ENCODE data around the gene KRTAP4-5. TPM values are rescaled to one million over a fixed set of nuclear protein-coding genes. Genes with fewer than 3 reads are reported as not detected.
A peak's percentile ranks its signal among the peaks of the same experiment; 100 is the strongest.
"Not testable (repeated sequence)": the region's sequence is repeated elsewhere in the genome, so short reads cannot be mapped to it uniquely, and the experiment has no call there.

Gene KRTAP4-5
- total RNA-seq, 1 donor from 2014 or later = not detected

DNA sequence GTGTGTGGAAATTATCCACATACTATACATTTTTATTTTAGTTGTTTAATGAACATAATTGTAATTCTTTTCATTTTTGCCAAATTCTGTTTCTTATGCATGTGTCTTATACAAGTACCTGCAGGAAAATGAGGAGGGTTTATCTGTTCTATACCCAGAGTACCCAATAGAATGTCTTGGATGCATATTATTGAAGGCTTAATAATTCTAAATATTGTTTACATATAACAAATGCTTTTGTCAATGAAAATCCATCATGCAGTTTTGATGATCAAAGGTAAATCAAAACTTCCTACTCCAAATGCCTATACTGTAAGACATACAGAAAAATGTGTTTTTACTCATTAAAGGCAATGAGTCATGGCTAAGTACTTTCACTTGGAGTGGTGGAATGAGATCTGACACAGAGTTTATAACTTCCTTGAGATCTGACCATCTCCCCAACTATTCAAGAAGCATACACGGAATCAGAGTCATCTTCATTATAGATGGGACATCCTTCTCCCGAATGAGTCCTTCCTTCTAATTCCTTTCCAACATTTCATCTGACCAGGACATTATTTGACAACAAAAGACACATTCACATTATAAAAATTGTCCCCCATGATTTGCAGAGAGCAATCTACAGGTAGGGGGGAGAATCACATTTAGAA, 45.1 kb downstream of the KRTAP4-5 start:
- not testable (repeated sequence) for H3K9me3 Mint-ChIP-seq; H3K36me3 ChIP-seq; H3K27me3 Mint-ChIP-seq (ENCODE audit: insufficient read depth, low read depth); H3K27me3 ChIP-seq; H3F3A ChIP-seq (ENCODE audit: low read depth); H3K4me2 ChIP-seq; H3K9ac ChIP-seq; H3K4me1 Mint-ChIP-seq; H3K4me3 Mint-ChIP-seq; H3K9me3 ChIP-seq (ENCODE audit: low read depth); H2AFZ ChIP-seq (replicated peaks); H3K4me1 ChIP-seq; H3K27ac Mint-ChIP-seq; H3K79me2 ChIP-seq (ENCODE audit: low read depth); H3K36me3 Mint-ChIP-seq; DNase-seq (ENCODE audit: low spot score); H3K4me3 ChIP-seq; H4K20me1 ChIP-seq (ENCODE audit: low read depth); H3K27ac ChIP-seq

DNA sequence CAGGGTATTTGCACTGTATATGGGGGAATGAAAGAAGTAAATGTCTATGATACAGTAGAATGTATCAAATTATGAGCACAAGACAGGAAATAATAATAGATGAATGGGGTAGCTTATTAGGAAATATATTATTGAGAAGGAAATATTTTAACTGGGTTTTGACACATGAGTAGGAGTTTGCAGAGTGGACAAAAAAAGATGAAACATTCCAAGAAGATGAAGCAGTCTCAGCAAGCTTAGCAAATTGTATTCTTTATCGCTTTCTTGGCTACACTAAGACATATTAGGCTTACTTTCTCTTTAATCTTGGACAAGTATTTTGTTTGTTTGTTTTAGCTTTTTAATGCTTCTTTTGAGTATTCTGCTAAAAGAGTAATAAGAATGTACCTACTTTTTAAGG, 45.7 kb downstream of the KRTAP4-5 start:
- Mint-ChIP-seq H3K9me3 (no peaks in the 10 kb centered on the region), H3K36me3 (no peaks in the 10 kb centered on the region), H3K27me3 (ENCODE audit: insufficient read depth, low read depth) (no peaks in the 10 kb centered on the region), H3K4me3 (no peak overlapping the region), H3K27ac (no peak overlapping the region), H3K4me1 (no peaks in the 10 kb centered on the region)
- Histone ChIP-seq H3K4me3 (no peak overlapping the region), H3K4me1 (no peaks in the 10 kb centered on the region), H3K79me2 (ENCODE audit: low read depth) (no peaks in the 10 kb centered on the region), H4K20me1 (ENCODE audit: low read depth) (no peaks in the 10 kb centered on the region), H3K9ac (no peak overlapping the region), H2AFZ (replicated peaks) (no peak overlapping the region), H3K27me3 (no peaks in the 10 kb centered on the region), H3K9me3 (ENCODE audit: low read depth) (no peaks in the 10 kb centered on the region), H3F3A (ENCODE audit: low read depth) (peaks cover 2% of the 10 kb centered on the region), H3K27ac (no peak overlapping the region), H3K4me2 (no peak overlapping the region), H3K36me3 (no peaks in the 10 kb centered on the region)
- TF ChIP-seq EZH2phosphoT487 (IDR thresholded peaks at IDR 0.05) = no peak
- TF ChIP-seq EZH2 (IDR thresholded peaks at IDR 0.05) = no peak
- TF ChIP-seq, protein P1, sequence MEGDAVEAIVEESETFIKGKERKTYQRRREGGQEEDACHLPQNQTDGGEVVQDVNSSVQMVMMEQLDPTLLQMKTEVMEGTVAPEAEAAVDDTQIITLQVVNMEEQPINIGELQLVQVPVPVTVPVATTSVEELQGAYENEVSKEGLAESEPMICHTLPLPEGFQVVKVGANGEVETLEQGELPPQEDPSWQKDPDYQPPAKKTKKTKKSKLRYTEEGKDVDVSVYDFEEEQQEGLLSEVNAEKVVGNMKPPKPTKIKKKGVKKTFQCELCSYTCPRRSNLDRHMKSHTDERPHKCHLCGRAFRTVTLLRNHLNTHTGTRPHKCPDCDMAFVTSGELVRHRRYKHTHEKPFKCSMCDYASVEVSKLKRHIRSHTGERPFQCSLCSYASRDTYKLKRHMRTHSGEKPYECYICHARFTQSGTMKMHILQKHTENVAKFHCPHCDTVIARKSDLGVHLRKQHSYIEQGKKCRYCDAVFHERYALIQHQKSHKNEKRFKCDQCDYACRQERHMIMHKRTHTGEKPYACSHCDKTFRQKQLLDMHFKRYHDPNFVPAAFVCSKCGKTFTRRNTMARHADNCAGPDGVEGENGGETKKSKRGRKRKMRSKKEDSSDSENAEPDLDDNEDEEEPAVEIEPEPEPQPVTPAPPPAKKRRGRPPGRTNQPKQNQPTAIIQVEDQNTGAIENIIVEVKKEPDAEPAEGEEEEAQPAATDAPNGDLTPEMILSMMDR (IDR thresholded peaks at IDR 0.05) = no peak
- DNase-seq (ENCODE audit: low spot score) = no peak

DNA sequence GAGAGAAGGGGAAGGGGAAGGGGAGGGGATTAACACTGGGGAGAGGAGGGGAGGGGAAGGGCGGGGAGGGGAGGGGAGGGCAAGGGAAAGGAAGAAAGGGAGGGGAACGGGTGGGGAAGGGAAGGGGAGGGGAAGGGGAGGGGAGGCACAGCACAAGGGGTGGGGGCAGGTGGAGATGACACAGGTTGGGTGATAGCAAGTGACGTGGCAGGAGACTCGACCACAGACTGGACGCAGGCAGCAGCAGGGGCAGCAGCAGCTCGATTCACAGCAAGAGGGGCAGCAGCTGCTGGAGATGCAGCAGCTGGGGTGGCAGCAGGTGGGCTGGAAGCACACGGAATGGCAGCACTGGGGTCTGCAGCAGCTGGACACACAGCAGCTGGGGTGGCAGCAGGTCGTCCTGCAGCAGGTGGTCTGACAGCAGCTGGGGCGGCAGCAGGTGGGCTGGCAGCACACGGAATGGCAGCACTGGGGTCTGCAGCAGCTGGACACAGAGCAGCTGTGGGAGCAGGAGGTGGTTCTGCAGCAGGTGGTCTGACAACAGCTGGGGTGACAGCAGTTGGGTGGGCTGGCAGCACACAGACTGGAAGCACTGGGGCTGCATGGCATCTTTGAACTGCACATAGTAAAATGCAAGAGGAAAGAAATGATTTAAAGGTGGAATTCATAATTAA, 47.9 kb downstream of the KRTAP4-5 start, which contains the start of gene KRTAP4-16:
KRTAP4-16 (minus strand) TSS at position 624 of the 674 bp plus-strand sequence; CDS start at position 624, 0 bp downstream.
- no peak within 1 kb of the TSS for H3K4me3 Mint-ChIP-seq
- no peaks in the 10 kb centered on the region for H3K4me1 Mint-ChIP-seq
- Histone ChIP-seq H3K79me2 (ENCODE audit: low read depth) (no peaks in the 10 kb centered on the region), H2AFZ (replicated peaks) (no peak within 1 kb of the TSS), H3K9ac (no peak within 1 kb of the TSS), H3K27me3 (no peaks in the 10 kb centered on the region), H3K4me3 (no peak within 1 kb of the TSS), H3K27ac (no peak within 1 kb of the TSS), H3K4me2 (no peak within 1 kb of the TSS), H3F3A (ENCODE audit: low read depth) (peaks cover 2% of the 10 kb centered on the region), H4K20me1 (ENCODE audit: low read depth) (no peaks in the 10 kb centered on the region), H3K36me3 (no peaks in the 10 kb centered on the region), H3K9me3 (ENCODE audit: low read depth) (no peaks in the 10 kb centered on the region), H3K4me1 (no peaks in the 10 kb centered on the region)
- H3K36me3 Mint-ChIP-seq = no peaks in the 10 kb centered on the region
- no peaks in the 10 kb centered on the region for H3K9me3 Mint-ChIP-seq
- H3K27me3 Mint-ChIP-seq (ENCODE audit: insufficient read depth, low read depth) = no peaks in the 10 kb centered on the region
- TF ChIP-seq EZH2 (IDR thresholded peaks at IDR 0.05) (no peak), EZH2phosphoT487 (IDR thresholded peaks at IDR 0.05) (no peak)
- TF ChIP-seq, protein P1 (IDR thresholded peaks at IDR 0.05) = no peak
- no peak within 1 kb of the TSS for H3K27ac Mint-ChIP-seq
- DNase-seq (ENCODE audit: low spot score) = peak; percentile 13

DNA sequence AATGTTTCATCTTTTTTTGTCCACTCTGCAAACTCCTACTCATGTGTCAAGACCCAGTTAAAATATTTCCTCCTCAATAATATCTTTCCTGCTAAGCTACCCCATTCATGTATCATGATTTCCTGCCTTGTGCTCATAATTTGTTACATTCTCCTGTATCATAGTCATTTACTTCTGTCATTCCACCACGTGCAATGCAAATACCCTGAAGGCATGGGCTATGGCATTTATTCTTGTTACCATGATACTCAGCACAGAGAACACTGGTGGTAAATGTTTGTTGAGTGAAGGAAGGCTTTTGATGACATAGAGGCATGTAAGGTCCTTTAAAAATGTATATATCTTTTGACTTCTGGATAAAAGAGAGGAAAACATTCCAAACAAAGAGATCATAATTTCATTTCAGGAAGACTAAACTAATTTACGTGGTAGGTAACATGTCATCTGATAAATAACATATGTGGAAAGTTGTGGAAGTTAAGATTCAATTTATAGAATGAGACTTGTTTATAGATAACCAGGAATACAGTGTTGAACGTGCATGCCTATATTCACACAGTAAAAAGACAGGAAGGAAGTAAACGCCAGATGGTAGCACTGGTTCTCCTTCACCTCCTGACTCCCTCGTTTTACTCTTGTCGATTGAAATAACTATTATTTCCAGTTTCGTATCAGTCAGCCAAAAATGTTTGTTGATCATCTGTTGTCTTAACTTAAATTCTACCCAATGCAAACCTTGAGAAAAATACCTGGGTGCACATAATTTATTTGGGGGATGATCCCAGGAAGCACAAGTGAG, 49.7 kb downstream of the KRTAP4-5 start:
- H3K9me3 Mint-ChIP-seq = not testable (repeated sequence)

More for the DNA sequence above, 49.7 kb downstream of the KRTAP4-5 start:
- H3K4me2 ChIP-seq; H3K36me3 ChIP-seq; H3K4me3 Mint-ChIP-seq; H3K4me1 ChIP-seq; H3K4me3 ChIP-seq; DNase-seq (ENCODE audit: low spot score); H4K20me1 ChIP-seq (ENCODE audit: low read depth); H2AFZ ChIP-seq (replicated peaks); H3K4me1 Mint-ChIP-seq; H3F3A ChIP-seq (ENCODE audit: low read depth); H3K27me3 ChIP-seq; H3K27me3 Mint-ChIP-seq (ENCODE audit: insufficient read depth, low read depth); H3K36me3 Mint-ChIP-seq; H3K9ac ChIP-seq; H3K27ac ChIP-seq; H3K79me2 ChIP-seq (ENCODE audit: low read depth); H3K27ac Mint-ChIP-seq; H3K9me3 ChIP-seq (ENCODE audit: low read depth): not testable (repeated sequence)

Small RNAs within 50 kb of the gene (small RNA-seq; reads per million reads assigned to genes)
- not detected for gene KRTAP4-17P

Other genes starting within 250 kb of the KRTAP4-5 start
- 0.60 TPM in 1 of 2 replicates, not detected in the other for gene KRT23, start 212.2 kb downstream of the KRTAP4-5 start, total RNA-seq (ENCODE audit: low replicate concordance)
- not detected in 2 replicates for gene KRT39, start 182.9 kb downstream of the KRTAP4-5 start, total RNA-seq (ENCODE audit: low replicate concordance)
- gene KRT40, start 165.5 kb downstream of the KRTAP4-5 start, total RNA-seq (ENCODE audit: low replicate concordance) = not detected in 2 replicates
- gene KRTAP3-3, start 155.7 kb downstream of the KRTAP4-5 start, total RNA-seq (ENCODE audit: low replicate concordance) = not detected in 2 replicates
- gene KRTAP3-2, start 149.9 kb downstream of the KRTAP4-5 start, total RNA-seq (ENCODE audit: low replicate concordance) = not detected in 2 replicates
- gene KRTAP3-1, start 140.7 kb downstream of the KRTAP4-5 start, total RNA-seq (ENCODE audit: low replicate concordance) = not detected in 2 replicates
- not detected in 2 replicates for gene KRTAP1-5, start 122.6 kb downstream of the KRTAP4-5 start, total RNA-seq (ENCODE audit: low replicate concordance)
- not detected in 2 replicates for gene KRTAP1-4, start 119.6 kb downstream of the KRTAP4-5 start, total RNA-seq (ENCODE audit: low replicate concordance)
- gene KRTAP1-3, start 115.0 kb downstream of the KRTAP4-5 start, total RNA-seq (ENCODE audit: low replicate concordance) = not detected in 2 replicates
- not detected in 2 replicates for gene KRTAP1-1, start 108.4 kb downstream of the KRTAP4-5 start, total RNA-seq (ENCODE audit: low replicate concordance)
- gene KRTAP2-1, start 102.5 kb downstream of the KRTAP4-5 start, total RNA-seq (ENCODE audit: low replicate concordance) = not detected in 2 replicates
- not detected in 2 replicates for gene KRTAP2-2, start 94.6 kb downstream of the KRTAP4-5 start, total RNA-seq (ENCODE audit: low replicate concordance)
- gene KRTAP2-3, start 89.7 kb downstream of the KRTAP4-5 start, total RNA-seq (ENCODE audit: low replicate concordance) = not detected in 2 replicates
- gene KRTAP2-4, start 83.9 kb downstream of the KRTAP4-5 start, total RNA-seq (ENCODE audit: low replicate concordance) = not detected in 2 replicates
- not detected in 2 replicates for gene KRTAP4-7, start 65.7 kb downstream of the KRTAP4-5 start, total RNA-seq (ENCODE audit: low replicate concordance)
- gene KRTAP4-8, start 51.7 kb downstream of the KRTAP4-5 start, total RNA-seq (ENCODE audit: low replicate concordance) = not detected in 2 replicates
- gene KRTAP4-16, start 47.6 kb downstream of the KRTAP4-5 start, total RNA-seq (ENCODE audit: low replicate concordance) = not detected in 2 replicates
- gene KRTAP4-9, start 44.4 kb downstream of the KRTAP4-5 start, total RNA-seq (ENCODE audit: low replicate concordance) = not detected in 2 replicates
- not detected in 2 replicates for gene KRTAP4-11, start 31.5 kb downstream of the KRTAP4-5 start, total RNA-seq (ENCODE audit: low replicate concordance)
- gene KRTAP4-12, start 25.6 kb downstream of the KRTAP4-5 start, total RNA-seq (ENCODE audit: low replicate concordance) = not detected in 2 replicates
- gene KRTAP4-6, start 9.3 kb downstream of the KRTAP4-5 start, total RNA-seq (ENCODE audit: low replicate concordance) = not detected in 2 replicates
- not detected in 2 replicates for gene KRTAP4-4, start 10.9 kb upstream of the KRTAP4-5 start, total RNA-seq (ENCODE audit: low replicate concordance)
- gene KRTAP4-3, start 18.4 kb upstream of the KRTAP4-5 start, total RNA-seq (ENCODE audit: low replicate concordance) = not detected in 2 replicates
- gene KRTAP4-2, start 28.4 kb upstream of the KRTAP4-5 start, total RNA-seq (ENCODE audit: low replicate concordance) = not detected in 2 replicates
- 0.12 TPM in 1 of 2 replicates, not detected in the other for gene KRTAP4-1, start 35.1 kb upstream of the KRTAP4-5 start, total RNA-seq (ENCODE audit: low replicate concordance)
- gene KRTAP9-1, start 40.1 kb upstream of the KRTAP4-5 start, total RNA-seq (ENCODE audit: low replicate concordance) = not detected in 2 replicates
- gene KRTAP9-2, start 76.8 kb upstream of the KRTAP4-5 start, total RNA-seq (ENCODE audit: low replicate concordance) = not detected in 2 replicates
- gene KRTAP9-3, start 82.6 kb upstream of the KRTAP4-5 start, total RNA-seq (ENCODE audit: low replicate concordance) = not detected in 2 replicates
- not detected in 2 replicates for gene KRTAP9-8, start 88.2 kb upstream of the KRTAP4-5 start, total RNA-seq (ENCODE audit: low replicate concordance)
- not detected in 2 replicates for gene KRTAP9-4, start 99.9 kb upstream of the KRTAP4-5 start, total RNA-seq (ENCODE audit: low replicate concordance)
- not detected in 2 replicates for gene KRTAP9-9, start 105.6 kb upstream of the KRTAP4-5 start, total RNA-seq (ENCODE audit: low replicate concordance)
- not detected in 2 replicates for gene KRTAP9-6, start 115.6 kb upstream of the KRTAP4-5 start, total RNA-seq (ENCODE audit: low replicate concordance)
- not detected in 2 replicates for gene KRTAP9-7, start 125.9 kb upstream of the KRTAP4-5 start, total RNA-seq (ENCODE audit: low replicate concordance)
- not detected in 2 replicates for gene KRTAP29-1, start 153.0 kb upstream of the KRTAP4-5 start, total RNA-seq (ENCODE audit: low replicate concordance)
- not detected in 2 replicates for gene KRTAP16-1, start 159.5 kb upstream of the KRTAP4-5 start, total RNA-seq (ENCODE audit: low replicate concordance)
- gene KRTAP17-1, start 165.9 kb upstream of the KRTAP4-5 start, total RNA-seq (ENCODE audit: low replicate concordance) = not detected in 2 replicates
- not detected in 2 replicates for gene KRT33A, start 201.0 kb upstream of the KRTAP4-5 start, total RNA-seq (ENCODE audit: low replicate concordance)
- gene KRT33B, start 220.0 kb upstream of the KRTAP4-5 start, total RNA-seq (ENCODE audit: low replicate concordance) = not detected in 2 replicates
- gene KRT34, start 232.5 kb upstream of the KRTAP4-5 start, total RNA-seq (ENCODE audit: low replicate concordance) = not detected in 2 replicates
- gene KRT31, start 247.8 kb upstream of the KRTAP4-5 start, total RNA-seq (ENCODE audit: low replicate concordance) = not detected in 2 replicates